ENCODE results near the gene HLCS. TPM values are rescaled to one million over a fixed set of nuclear protein-coding genes. Genes with fewer than 3 reads are reported as not detected.

The HLCS gene
- total and polyA plus RNA-seq, 2 of the 8 experiments (the other 6 are each of a cell fraction or from before 2014, with no cell fraction given), result 4.7 to 12.2 TPM

DNA sequence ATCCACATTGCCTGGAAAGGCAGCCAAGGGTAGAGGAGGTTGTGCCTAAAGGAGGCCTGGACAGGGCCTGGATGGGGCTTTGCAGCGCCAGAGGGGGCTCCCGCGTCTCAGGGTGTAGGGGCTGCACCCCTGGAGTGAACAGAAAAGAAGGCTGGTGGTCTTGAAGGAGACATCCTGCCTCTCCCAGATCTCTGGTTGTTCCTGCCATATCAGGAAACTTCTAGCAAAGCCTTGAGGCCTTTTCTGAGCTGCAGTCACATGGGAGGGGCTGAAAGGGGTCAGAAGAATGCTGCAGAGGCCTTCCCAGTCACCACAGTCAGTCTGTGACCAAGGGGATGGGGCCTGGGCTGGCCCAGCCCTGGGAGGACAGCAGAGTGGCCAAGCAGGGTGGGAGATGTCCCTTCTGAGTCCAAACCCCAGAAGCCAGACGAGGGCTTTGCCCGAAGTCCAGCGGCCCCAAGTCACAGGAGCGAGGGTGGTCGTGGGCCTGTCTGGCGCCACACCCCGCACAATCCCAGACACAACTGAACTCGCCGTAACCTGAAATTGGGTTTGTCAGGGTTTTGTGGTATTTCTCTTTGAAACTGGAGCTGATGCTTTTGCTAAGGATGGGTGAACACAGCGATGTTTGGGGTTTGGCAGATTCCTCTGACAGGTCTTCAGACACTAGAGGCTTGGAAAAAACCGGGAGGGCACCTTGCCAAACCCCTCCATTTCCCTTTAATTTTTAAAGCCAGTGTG, 237.9 kb downstream of the HLCS start:
- H3K36me3 ChIP-seq (ENCODE audit: control insufficient read depth in 2 of 4, insufficient read depth in 4 of 4, low read length in 3 of 4), result no peaks in the 10 kb centered on the region
- no peak overlapping the region for H2BK12ac ChIP-seq (ENCODE audit: low read depth, low read length)
- no peaks in the 10 kb centered on the region for H4K20me1 ChIP-seq (replicated peaks in 1 of 2; ENCODE audit: control insufficient read depth in 1 of 2, insufficient read depth in 2 of 2, low read length in 2 of 2)
- no peak overlapping the region for H2BK20ac ChIP-seq (ENCODE audit: low read length)
- H3K23me2 ChIP-seq (ENCODE audit: low read depth, low read length), result no peaks in the 10 kb centered on the region
- ChIA-PET CTCF (ENCODE audit: partially characterized antibody) (interaction anchor here (0.7 to 4.3 kb wide), 8 partner anchors 10 to 200 kb away, joined by 3 to 13 read pairs (median 4); no protein-coding TSS in a partner anchor), POLR2A (ENCODE audit: partially characterized antibody) (interaction anchor here (1.9 to 2.1 kb wide), 2 partner anchors 18 to 22 kb away, joined by 5 read pairs; no protein-coding TSS in a partner anchor)
- no peaks in the 10 kb centered on the region for H3K27me3 ChIP-seq (replicated peaks in 1 of 4; ENCODE audit: control insufficient read depth in 3 of 4, extremely low read depth in 1 of 4, insufficient read depth in 3 of 4, low read length in 3 of 4)
- no peak overlapping the region for H4K8ac ChIP-seq (ENCODE audit: extremely low read depth, insufficient read depth, low read length)
- no peak overlapping the region for H3K4me2 ChIP-seq (ENCODE audit: insufficient read depth in 1 of 2, low read depth in 2 of 2, low read length in 2 of 2)
- no peak overlapping the region for H2AFZ ChIP-seq (ENCODE audit: low read length)
- H4K91ac ChIP-seq (replicated peaks; ENCODE audit: insufficient read length, low read length), result no peak overlapping the region
- no peaks in the 10 kb centered on the region for H3K4me1 ChIP-seq (replicated peaks in 1 of 4; ENCODE audit: control insufficient read depth in 3 of 4, insufficient read depth in 4 of 4, low read length in 3 of 4)
- H2BK5ac ChIP-seq (ENCODE audit: low read depth, low read length), result no peak overlapping the region
- no peak overlapping the region for H2AK5ac ChIP-seq (ENCODE audit: low read depth, low read length)
- H3K4ac ChIP-seq (replicated peaks; ENCODE audit: insufficient read length, low read depth, low read length), result no peak overlapping the region
- DNase-seq (ENCODE audit: low read depth in 1 of 2, low spot score in 2 of 2) (no peak), FAIRE-seq (no peak)
- no peak overlapping the region for H2BK15ac ChIP-seq (ENCODE audit: low read length)
- WGBS, 2 experiments (ENCODE audit: extremely low coverage in 1 of 2, insufficient coverage in 1 of 2, insufficient read length in 1 of 2, insufficient replicate concordance in 2 of 2, low coverage in 1 of 2, low lambda C conversion rate in 2 of 2, missing lambda C conversion rate in 1 of 2), result 94% methylated on average over 11 of the region's 14 CpGs; no CpG with 5 or more reads in 1 of the 2 experiments
- H3K79me1 ChIP-seq (ENCODE audit: low read depth, low read length), result no peaks in the 10 kb centered on the region
- no peak overlapping the region for H3K18ac ChIP-seq (ENCODE audit: extremely low read depth, low read length)
- no peak overlapping the region for H3K23ac ChIP-seq (ENCODE audit: insufficient read length)
- TF ChIP-seq ZNF274 (IDR thresholded peaks at IDR 0.05; ENCODE audit: borderline replicate concordance, extremely low read depth, low read length), result no peak
- no peak for TF ChIP-seq HDAC2 (IDR thresholded peaks at IDR 0.05; ENCODE audit: borderline replicate concordance in 1 of 2, low read depth in 2 of 2, low read length in 2 of 2)
- TF ChIP-seq CTBP2 (IDR thresholded peaks at IDR 0.05; ENCODE audit: borderline replicate concordance, insufficient read depth, insufficient read length, low read length), result no peak
- TF ChIP-seq TAF1 (IDR thresholded peaks at IDR 0.05; ENCODE audit: low read depth, low read length), result no peak
- TF ChIP-seq E2F6 (IDR thresholded peaks at IDR 0.05), result no peak
- no peak for TF ChIP-seq BCL11A (IDR thresholded peaks at IDR 0.05; ENCODE audit: low read depth in 2 of 2, low read length in 2 of 2)
- TF ChIP-seq, protein P1, sequence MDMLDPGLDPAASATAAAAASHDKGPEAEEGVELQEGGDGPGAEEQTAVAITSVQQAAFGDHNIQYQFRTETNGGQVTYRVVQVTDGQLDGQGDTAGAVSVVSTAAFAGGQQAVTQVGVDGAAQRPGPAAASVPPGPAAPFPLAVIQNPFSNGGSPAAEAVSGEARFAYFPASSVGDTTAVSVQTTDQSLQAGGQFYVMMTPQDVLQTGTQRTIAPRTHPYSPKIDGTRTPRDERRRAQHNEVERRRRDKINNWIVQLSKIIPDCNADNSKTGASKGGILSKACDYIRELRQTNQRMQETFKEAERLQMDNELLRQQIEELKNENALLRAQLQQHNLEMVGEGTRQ (IDR thresholded peaks at IDR 0.05; ENCODE audit: low read length), result no peak
- TF ChIP-seq RAD21 (IDR thresholded peaks at IDR 0.05 in 1 of 2, conservative IDR thresholded peaks at IDR 0.05 in 1 of 2; ENCODE audit: low read depth in 2 of 2, low read length in 2 of 2), result no peak
- TF ChIP-seq HDAC6 (IDR thresholded peaks at IDR 0.05; ENCODE audit: low read depth, low read length), result no peak
- H3K9me3 ChIP-seq (ENCODE audit: insufficient read depth in 2 of 2, low read depth in 1 of 2, low read length in 1 of 2), result no peaks in the 10 kb centered on the region
- no peak overlapping the region for H3K27ac ChIP-seq (ENCODE audit: low read depth, low read length)
- no peaks in the 10 kb centered on the region for H3K79me2 ChIP-seq (ENCODE audit: control insufficient read depth in 1 of 2, insufficient read depth in 2 of 2, low read length in 2 of 2)
- no peak overlapping the region for H3K9ac ChIP-seq (replicated peaks in 1 of 4; ENCODE audit: extremely low read depth in 1 of 4, low read depth in 3 of 4, low read length in 3 of 4)
- H3K14ac ChIP-seq (ENCODE audit: insufficient read length), result no peak overlapping the region
- no peak overlapping the region for H2BK120ac ChIP-seq (replicated peaks; ENCODE audit: low read depth, low read length)
- H3K4me3 ChIP-seq (ENCODE audit: extremely low read depth in 1 of 4, insufficient read depth in 2 of 4, low read depth in 3 of 4, low read length in 4 of 4), result no peak overlapping the region
- H4K5ac ChIP-seq (ENCODE audit: insufficient read length, low read depth, low read length), result no peak overlapping the region
- H3K56ac ChIP-seq (replicated peaks; ENCODE audit: insufficient read length, low read depth, low read length), result no peak overlapping the region

Data from H1 (cell line).